ENCODE data around the gene DKC1.
A peak's percentile ranks its signal among the peaks of the same experiment; 100 is the strongest.

The DKC1 gene

GRCh38 chrX:154762537-154763296, at the start of gene DKC1:
DKC1 (plus strand) TSS chrX:154762864; CDS start chrX:154762966, 102 bp downstream.
- peak; percentile 79 for DNase-seq (ENCODE audit: low read depth)

GRCh38 chrX:154714925-154715324, 47.7 kb upstream of the DKC1 start:
- DNase-seq (ENCODE audit: low read depth) = no peak

DNA sequence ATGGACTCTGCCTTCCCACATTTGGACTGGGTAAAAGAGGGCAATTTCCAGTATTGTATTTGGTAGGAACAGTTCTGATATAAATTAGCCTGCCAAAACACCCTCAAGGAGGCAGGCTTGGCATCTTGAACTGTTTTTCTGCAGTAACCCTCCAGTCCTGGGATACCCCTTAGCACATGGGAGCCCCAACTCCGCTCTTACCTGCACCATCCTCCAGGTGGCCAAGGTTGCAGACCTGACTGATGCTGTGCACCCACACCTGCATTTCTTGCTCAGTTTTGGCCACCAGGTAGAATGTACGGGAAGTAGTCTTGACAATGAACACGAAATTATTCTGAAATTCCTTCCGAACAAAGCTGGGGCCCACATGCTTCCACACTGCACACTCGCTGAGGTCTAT, 46.8 kb upstream of the DKC1 start:
- DNase-seq (ENCODE audit: low read depth) = no peak

GRCh38 chrX:154717824-154718223, 44.8 kb upstream of the DKC1 start:
- no peak for DNase-seq (ENCODE audit: low read depth)

GRCh38 chrX:154718616-154719015, 44.0 kb upstream of the DKC1 start:
- no peak for DNase-seq (ENCODE audit: low read depth)

DNA sequence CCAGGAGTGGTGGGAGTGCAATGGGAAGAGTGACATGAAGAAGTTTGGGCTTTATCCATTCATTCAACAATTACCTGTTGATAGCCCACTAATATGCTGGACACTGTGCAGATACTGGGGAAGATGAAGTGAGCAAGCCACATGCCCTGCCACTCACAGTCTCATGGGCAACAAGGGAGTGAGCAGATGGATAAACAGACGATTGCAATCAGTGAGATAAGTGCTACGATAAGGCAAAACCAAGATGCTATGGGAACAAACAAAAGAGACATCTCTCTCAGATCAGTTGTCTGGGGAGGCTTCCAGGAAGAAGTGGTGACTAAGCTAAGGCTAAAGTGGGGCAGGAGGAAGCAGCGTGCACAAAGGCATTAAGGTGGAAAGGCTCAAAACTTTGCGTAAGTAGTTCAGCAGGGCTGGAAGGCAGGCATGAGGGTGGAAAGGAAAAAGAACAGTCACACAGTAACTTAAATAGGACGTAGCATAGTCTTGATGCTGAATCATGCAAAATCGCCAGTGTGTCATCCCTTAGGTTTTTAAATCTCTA, 43.5 kb upstream of the DKC1 start:
- no peak for DNase-seq (ENCODE audit: low read depth)

- no peak for DNase-seq (ENCODE audit: low read depth)
Measured at GRCh38 chrX:154720067-154720466, 42.6 kb upstream of the DKC1 start.

DNA sequence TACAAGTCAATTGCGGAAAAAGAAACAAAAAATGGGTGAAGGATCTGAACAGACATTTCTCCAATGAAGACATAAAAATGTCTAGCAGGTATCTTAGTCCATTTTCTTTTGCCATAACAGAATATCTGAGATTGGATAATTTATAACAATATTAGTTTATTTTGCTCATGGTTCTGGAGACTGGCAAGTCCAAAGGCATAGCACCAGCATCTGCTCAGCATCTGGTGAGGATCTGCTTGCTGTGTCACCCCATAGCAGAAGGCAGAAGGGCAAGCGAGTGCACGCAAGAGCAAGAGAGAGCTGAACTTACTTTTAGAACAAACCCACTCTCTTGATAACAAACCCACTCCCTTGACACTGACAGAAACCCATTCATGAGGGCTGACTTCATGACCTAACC, 41.5 kb upstream of the DKC1 start:
- no peak for DNase-seq (ENCODE audit: low read depth)

GRCh38 chrX:154724993-154725756, 37.5 kb upstream of the DKC1 start:
- DNase-seq (ENCODE audit: low read depth) = no peak

DNA sequence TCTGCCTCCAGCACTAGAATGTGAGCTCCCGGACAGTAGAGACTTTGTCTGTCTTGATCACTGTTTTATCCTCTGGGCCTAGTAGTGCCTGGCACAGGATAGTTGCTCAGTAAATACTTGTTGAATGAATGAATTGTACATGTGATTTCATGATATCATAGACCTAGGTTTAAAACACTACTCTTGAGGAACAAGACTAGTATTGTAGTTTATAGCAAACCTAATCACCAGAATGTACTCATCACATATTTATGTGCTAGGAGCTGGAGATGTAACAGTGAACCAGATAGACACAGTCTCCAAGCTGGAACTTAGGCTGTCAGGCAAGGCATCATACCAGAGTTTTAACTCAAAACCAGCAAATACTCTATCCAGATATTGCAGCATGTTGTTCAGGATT, 35.2 kb upstream of the DKC1 start:
- DNase-seq (ENCODE audit: low read depth) = no peak

GRCh38 chrX:154727871-154728270, 34.8 kb upstream of the DKC1 start:
- DNase-seq (ENCODE audit: low read depth) = no peak

GRCh38 chrX:154728431-154729190, 34.1 kb upstream of the DKC1 start:
- DNase-seq (ENCODE audit: low read depth) = no peak

DNA sequence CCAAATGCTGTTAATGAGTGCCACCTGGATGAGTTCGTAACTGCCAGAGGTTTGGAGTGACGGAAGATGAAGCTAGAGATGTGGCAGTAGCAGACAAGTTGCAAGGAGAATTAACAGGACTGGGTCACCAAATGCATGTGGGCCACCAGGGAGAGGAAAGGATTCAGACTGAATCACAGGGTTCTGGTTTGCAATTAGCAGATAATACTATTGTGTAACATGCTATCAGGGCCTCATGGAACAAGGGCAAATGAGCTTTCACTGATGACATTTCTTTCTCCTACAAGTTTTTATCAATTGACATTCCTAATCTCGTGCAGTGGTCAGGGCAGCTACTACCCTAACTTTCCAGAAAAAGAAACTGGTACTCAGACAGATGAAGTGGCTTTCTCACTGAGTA, 33.2 kb upstream of the DKC1 start:
- no peak for DNase-seq (ENCODE audit: low read depth)

- no peak for DNase-seq (ENCODE audit: low read depth)
Measured at GRCh38 chrX:154730253-154730891, 32.3 kb upstream of the DKC1 start.

GRCh38 chrX:154731184-154731583, 31.5 kb upstream of the DKC1 start:
- DNase-seq (ENCODE audit: low read depth) = no peak

DNA sequence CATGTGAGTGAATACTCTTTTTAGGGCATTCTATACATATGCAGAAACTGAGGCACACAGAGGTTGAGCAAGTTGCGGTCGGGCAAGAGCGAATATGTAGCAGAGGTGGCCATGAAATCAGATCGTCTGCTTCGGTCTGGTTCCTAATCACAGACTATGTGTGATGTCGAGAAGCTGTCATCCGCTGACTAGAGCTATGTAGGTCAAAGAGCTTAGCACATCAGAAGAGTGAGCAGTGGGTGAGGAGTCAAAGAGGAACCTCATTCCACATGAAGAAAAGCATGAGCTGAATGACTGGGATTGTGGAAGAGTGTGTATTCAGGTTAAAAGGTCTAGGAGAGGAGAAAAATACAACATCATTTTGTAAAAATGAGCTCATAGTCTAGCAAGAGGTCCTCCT, 30.8 kb upstream of the DKC1 start:
- DNase-seq (ENCODE audit: low read depth) = no peak

DNA sequence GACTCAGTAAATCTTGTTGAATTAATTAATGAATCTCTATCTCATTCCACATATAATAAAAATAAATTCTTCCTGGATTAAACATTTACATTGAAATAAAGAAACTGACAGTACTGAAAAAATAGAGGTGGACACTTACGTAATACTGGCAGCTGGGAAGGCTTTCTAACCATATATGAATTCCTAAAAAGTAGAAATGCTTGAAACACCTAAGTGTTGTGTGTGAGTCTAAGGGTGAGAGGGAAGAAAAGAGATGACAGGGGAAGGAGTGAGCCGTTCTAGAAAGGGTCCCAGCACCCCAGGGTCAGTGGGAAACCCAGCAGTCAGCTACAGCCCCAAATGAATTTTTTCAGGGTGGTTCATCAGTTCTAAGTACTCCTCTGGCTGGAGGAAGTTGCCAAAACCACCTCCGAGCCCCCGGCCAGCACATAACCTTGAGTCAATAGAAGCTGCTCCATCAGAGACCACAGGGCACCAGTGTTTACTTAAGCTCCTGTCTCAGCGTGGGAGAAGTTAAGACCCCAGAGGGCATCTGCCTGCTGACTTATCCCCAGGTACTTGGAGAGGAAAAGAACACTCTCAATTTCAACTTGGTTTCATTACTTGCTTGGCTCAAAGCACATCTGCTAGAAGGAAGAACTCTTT, 30.1 kb upstream of the DKC1 start:
- no peak for DNase-seq (ENCODE audit: low read depth)

- no peak for DNase-seq (ENCODE audit: low read depth)
Measured at GRCh38 chrX:154733066-154733425, 29.6 kb upstream of the DKC1 start.

DNA sequence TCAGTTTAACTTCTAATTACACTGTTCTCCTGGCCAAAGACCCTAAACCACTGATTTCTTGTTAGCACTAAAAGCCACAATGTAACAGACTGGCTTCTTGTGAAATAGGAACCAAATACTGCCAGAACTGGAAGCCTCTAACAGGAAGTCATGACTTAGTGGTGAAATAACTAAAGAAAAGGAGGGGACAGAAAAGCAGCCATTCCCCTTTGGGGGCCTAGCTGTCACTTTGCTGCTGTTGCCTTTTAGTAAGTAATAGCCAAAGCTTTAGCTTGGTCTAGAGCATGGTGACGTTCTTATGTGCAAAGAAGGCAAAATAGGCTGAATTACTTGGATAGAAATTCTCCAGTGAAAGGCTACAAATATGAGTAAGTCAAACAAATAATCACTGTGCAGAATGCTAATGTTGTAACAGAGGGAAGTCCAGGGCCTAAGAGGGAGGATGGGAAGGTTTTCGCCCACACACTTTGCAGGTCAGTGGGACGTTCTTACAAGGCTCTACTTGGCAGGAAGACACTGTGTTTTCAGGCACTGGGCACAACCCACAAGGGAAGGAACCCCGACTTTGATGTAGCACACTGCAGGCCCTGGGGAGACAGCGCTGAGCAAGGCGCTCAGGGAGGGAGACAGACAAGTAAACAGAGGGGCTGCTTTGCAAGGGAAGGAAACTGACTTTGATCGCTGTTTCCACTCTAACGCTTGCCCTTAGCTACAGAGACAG, 28.4 kb upstream of the DKC1 start:
- no peak for DNase-seq (ENCODE audit: low read depth)

DNA sequence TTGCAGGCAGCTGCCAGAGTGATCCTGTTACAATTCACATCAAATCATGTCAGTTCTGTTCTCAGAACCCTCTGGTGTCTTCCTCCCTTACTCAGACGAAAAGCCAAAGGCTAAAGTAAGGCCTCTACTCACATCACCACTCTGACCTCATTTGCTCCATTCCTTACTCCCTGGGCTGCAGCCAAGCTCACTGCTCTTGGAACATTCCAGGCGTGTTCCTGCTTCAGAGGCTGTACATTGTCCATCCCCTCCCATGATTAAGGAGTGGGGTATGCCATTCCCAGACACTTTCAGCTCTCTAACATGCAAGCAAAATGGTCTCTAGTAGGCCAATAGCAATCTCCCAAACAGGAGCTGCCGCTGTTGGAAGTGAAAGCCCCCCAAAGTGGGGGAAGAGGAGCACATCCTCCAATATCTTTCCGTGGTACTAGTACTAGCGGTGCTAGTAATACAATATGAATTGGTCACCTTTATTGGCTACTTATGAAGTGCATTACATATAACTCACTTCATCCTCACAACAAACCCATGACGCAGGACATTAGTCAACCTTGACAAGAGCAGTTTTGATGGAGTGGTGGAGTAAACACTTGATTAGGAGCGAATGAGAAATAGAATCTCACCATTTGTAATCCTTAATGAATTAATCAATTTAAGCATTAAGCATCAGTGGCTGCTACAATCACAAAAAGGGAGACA, 26.8 kb upstream of the DKC1 start:
- DNase-seq (ENCODE audit: low read depth) = no peak

All from GM04504 (cell line).